ENCODE measurements around the gene PRR19. TPM values are rescaled to one million over a fixed set of nuclear protein-coding genes. Genes with fewer than 3 reads are reported as not detected.

Gene PRR19
- total RNA-seq, 1 donor from 2014 or later: 1.3 TPM

DNA sequence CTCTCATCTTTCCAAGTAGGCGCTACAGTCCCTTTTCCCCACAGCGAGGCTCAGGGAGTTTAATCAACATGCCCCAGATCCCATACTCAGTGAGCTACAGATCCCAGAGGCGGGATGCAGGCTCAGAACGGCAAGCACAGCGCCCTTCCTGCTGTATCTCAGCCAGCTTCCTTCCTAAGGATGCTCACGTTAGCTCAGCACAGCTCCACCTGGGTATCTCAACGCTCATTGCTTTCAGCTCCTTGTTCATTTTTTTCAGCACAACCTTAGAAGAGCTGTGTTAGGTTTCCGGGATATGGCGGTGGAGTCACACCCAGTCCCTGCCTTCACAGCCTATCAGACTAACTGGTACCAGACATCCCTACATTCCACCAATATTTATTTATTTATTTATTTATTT, 20.4 kb downstream of the PRR19 start:
- Mint-ChIP-seq H3K36me3 (ENCODE audit: low read depth, unreplicated experiment) (no peaks in the 10 kb centered on the region), H3K9me3 (ENCODE audit: unreplicated experiment) (peaks cover 2% of the 10 kb centered on the region), H3K4me3 (ENCODE audit: unreplicated experiment) (no peak overlapping the region), H3K27ac (ENCODE audit: unreplicated experiment) (no peak overlapping the region), H3K4me1 (ENCODE audit: low read depth, unreplicated experiment) (peaks cover 6% of the 10 kb centered on the region), H3K27me3 (ENCODE audit: low read depth, unreplicated experiment) (peaks cover 39% of the 10 kb centered on the region)
- H3K79me2 ChIP-seq (ENCODE audit: insufficient read depth, low read length): peaks cover 18% of the 10 kb centered on the region
- no peak overlapping the region for H3K4me2 ChIP-seq (ENCODE audit: low read length)
- no peaks in the 10 kb centered on the region for H3K9me3 ChIP-seq (ENCODE audit: insufficient read depth, low read depth, low read length)
- no peaks in the 10 kb centered on the region for H3K36me3 ChIP-seq (ENCODE audit: insufficient read depth, low read length)
- DNase-seq (ENCODE audit: low read depth) (no peak), FAIRE-seq (no peak)
- no peak overlapping the region for H3K4me3 ChIP-seq (ENCODE audit: insufficient read depth, low read depth, low read length)
- peaks cover 25% of the 10 kb centered on the region for H3K27me3 ChIP-seq (ENCODE audit: insufficient read depth, low read length)
- peaks cover 11% of the 10 kb centered on the region for H4K20me1 ChIP-seq (ENCODE audit: insufficient read depth, low read length)
- H3K4me1 ChIP-seq (ENCODE audit: insufficient read depth, low read length): peaks cover 10% of the 10 kb centered on the region
- H3K27ac ChIP-seq (ENCODE audit: low read depth, low read length): no peak overlapping the region
- no peak overlapping the region for H3K9ac ChIP-seq (ENCODE audit: low read length)
- H2AFZ ChIP-seq (ENCODE audit: low read depth, low read length): no peak overlapping the region
- TF ChIP-seq EZH2 (IDR thresholded peaks at IDR 0.05; ENCODE audit: insufficient read depth, low read length): no peak
- TF ChIP-seq, protein P1, sequence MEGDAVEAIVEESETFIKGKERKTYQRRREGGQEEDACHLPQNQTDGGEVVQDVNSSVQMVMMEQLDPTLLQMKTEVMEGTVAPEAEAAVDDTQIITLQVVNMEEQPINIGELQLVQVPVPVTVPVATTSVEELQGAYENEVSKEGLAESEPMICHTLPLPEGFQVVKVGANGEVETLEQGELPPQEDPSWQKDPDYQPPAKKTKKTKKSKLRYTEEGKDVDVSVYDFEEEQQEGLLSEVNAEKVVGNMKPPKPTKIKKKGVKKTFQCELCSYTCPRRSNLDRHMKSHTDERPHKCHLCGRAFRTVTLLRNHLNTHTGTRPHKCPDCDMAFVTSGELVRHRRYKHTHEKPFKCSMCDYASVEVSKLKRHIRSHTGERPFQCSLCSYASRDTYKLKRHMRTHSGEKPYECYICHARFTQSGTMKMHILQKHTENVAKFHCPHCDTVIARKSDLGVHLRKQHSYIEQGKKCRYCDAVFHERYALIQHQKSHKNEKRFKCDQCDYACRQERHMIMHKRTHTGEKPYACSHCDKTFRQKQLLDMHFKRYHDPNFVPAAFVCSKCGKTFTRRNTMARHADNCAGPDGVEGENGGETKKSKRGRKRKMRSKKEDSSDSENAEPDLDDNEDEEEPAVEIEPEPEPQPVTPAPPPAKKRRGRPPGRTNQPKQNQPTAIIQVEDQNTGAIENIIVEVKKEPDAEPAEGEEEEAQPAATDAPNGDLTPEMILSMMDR (IDR thresholded peaks at IDR 0.05; ENCODE audit: insufficient read depth, low read depth, low read length): no peak

DNA sequence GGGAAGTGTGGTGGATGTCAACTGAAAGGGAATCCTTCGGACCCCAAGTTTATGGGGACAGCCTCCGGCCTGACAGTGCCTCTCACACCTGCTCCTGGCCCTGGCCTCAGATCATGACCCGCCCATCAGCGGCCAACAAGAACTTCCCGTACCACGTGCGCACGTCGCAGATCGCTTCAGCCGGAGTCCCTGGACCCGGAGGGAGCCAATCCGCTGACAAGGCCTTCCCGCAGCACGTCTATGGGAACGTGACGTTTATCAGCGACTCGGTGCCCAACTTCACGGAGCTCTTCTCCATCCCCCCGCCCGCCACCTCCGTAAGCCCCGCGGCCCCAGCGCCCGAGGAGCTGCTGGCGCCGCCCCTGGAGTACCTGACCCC, 21.5 kb downstream of the PRR19 start:
- H3K9ac ChIP-seq (ENCODE audit: low read length): no peak overlapping the region
- H3K27ac Mint-ChIP-seq (ENCODE audit: unreplicated experiment): no peak overlapping the region
- H3K4me3 Mint-ChIP-seq (ENCODE audit: unreplicated experiment): no peak overlapping the region
- peaks cover 25% of the 10 kb centered on the region for H3K27me3 ChIP-seq (ENCODE audit: insufficient read depth, low read length)
- peaks cover 2% of the 10 kb centered on the region for H3K9me3 Mint-ChIP-seq (ENCODE audit: unreplicated experiment)
- FAIRE-seq: no peak
- H3K36me3 Mint-ChIP-seq (ENCODE audit: low read depth, unreplicated experiment): no peaks in the 10 kb centered on the region
- no peaks in the 10 kb centered on the region for H3K9me3 ChIP-seq (ENCODE audit: insufficient read depth, low read depth, low read length)
- no peak overlapping the region for H2AFZ ChIP-seq (ENCODE audit: low read depth, low read length)
- H3K27me3 Mint-ChIP-seq (ENCODE audit: low read depth, unreplicated experiment): peaks cover 38% of the 10 kb centered on the region
- H3K4me1 Mint-ChIP-seq (ENCODE audit: low read depth, unreplicated experiment): peaks cover 12% of the 10 kb centered on the region
- peaks cover 29% of the 10 kb centered on the region for H3K79me2 ChIP-seq (ENCODE audit: insufficient read depth, low read length)
- peaks cover 10% of the 10 kb centered on the region for H3K4me1 ChIP-seq (ENCODE audit: insufficient read depth, low read length)
- no peak overlapping the region for H3K4me3 ChIP-seq (ENCODE audit: insufficient read depth, low read depth, low read length)
- H4K20me1 ChIP-seq (ENCODE audit: insufficient read depth, low read length): peaks cover 22% of the 10 kb centered on the region
- no peak for DNase-seq (ENCODE audit: low read depth)
- TF ChIP-seq, protein P1 (IDR thresholded peaks at IDR 0.05; ENCODE audit: insufficient read depth, low read depth, low read length): no peak
- no peak for TF ChIP-seq EZH2 (IDR thresholded peaks at IDR 0.05; ENCODE audit: insufficient read depth, low read length)
- no peak overlapping the region for H3K27ac ChIP-seq (ENCODE audit: low read depth, low read length)
- no peak overlapping the region for H3K4me2 ChIP-seq (ENCODE audit: low read length)
- no peaks in the 10 kb centered on the region for H3K36me3 ChIP-seq (ENCODE audit: insufficient read depth, low read length)

DNA sequence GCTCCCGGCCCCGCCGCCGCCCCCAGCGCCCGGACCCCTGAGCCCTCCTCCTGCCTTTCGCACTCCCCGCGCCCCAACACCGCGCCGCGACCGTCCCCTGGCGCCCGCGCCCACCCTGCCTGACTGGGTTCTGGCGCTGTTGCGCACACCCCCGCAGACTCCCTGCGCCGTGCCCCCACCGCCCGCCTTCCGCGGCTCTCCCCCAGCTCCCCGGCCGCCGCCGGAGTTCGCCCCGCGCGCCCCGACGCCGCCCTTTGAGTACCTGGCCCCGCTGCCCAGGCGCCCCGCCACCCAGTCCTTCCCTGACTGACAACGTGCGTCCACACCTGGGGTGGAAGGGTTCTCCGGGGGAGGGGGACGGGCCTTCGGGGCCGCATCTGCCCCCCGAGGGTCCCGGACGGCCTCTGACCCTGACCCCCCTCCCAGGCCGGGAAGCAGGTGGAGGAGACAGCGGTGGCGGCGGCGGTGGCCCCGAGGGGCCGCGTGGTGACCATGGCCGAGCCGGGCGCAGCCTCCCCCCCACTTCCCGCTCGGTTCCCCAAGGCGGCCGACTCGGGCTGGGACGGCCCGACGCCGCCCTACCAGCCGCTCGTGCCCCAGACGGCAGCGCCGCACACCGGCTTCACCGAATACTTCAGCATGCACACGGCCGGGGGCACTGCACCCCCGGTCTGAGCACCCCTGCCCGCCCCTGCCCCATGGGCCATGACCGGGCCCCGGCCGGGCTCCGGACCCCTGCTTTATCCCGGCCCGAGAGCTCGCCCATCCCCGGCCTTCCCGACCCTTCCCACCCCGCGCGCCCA, 22.1 kb downstream of the PRR19 start:
- Mint-ChIP-seq H3K4me1 (ENCODE audit: low read depth, unreplicated experiment) (peaks cover 12% of the 10 kb centered on the region), H3K9me3 (ENCODE audit: unreplicated experiment) (peaks cover 2% of the 10 kb centered on the region), H3K27ac (ENCODE audit: unreplicated experiment) (no peak overlapping the region), H3K36me3 (ENCODE audit: low read depth, unreplicated experiment) (no peaks in the 10 kb centered on the region), H3K27me3 (ENCODE audit: low read depth, unreplicated experiment) (peaks cover 38% of the 10 kb centered on the region), H3K4me3 (ENCODE audit: unreplicated experiment) (no peak overlapping the region)
- peak; percentile 100 for TF ChIP-seq EZH2 (IDR thresholded peaks at IDR 0.05; ENCODE audit: insufficient read depth, low read length)
- TF ChIP-seq, protein P1 (IDR thresholded peaks at IDR 0.05; ENCODE audit: insufficient read depth, low read depth, low read length): no peak
- Histone ChIP-seq H4K20me1 (ENCODE audit: insufficient read depth, low read length) (peaks cover 28% of the 10 kb centered on the region), H3K27me3 (ENCODE audit: insufficient read depth, low read length) (peaks cover 25% of the 10 kb centered on the region), H3K4me2 (ENCODE audit: low read length) (peak overlapping the region; percentile 96), H3K79me2 (ENCODE audit: insufficient read depth, low read length) (peaks cover 35% of the 10 kb centered on the region), H3K36me3 (ENCODE audit: insufficient read depth, low read length) (no peaks in the 10 kb centered on the region), H3K9ac (ENCODE audit: low read length) (no peak overlapping the region), H3K4me1 (ENCODE audit: insufficient read depth, low read length) (peaks cover 10% of the 10 kb centered on the region), H3K27ac (ENCODE audit: low read depth, low read length) (no peak overlapping the region), H2AFZ (ENCODE audit: low read depth, low read length) (no peak overlapping the region), H3K9me3 (ENCODE audit: insufficient read depth, low read depth, low read length) (no peaks in the 10 kb centered on the region), H3K4me3 (ENCODE audit: insufficient read depth, low read depth, low read length) (no peak overlapping the region)
- FAIRE-seq (no peak), DNase-seq (ENCODE audit: low read depth) (no peak)
